ENCODE data around the gene CRIM1.
A peak's percentile ranks its signal among the peaks of the same experiment; 100 is the strongest.

Gene CRIM1

DNA sequence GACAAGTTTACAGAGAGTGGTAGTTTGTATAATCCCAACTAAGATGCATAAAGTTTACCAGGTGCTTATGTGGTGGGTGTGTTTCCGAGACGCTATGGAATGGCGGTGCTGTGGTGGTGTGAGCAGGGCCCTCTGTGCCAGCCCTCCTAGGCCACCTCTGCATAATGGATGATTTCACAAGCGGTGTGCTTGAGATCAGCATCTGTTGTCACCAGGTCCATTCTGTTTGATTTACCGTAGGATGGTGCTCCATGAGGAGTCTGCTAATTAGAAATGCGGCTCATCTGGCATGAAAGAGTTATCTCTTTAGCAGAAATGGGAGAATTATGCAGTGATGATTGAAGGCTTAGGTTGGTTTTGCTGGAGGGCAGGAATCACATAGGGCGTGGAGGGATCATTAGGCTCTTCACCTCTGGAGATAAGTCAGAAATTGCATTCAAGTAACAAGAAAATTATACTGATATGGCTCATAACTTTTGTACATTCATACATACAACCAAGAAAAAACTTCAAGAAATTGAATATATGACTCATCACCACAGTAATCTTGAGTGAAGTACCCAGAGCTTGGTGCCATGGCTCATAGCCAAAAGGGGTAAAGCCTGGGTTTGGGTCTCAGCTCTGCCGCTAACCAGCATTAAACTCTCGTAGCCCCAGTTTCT, 41.4 kb downstream of the CRIM1 start:
- no peak for FAIRE-seq

DNA sequence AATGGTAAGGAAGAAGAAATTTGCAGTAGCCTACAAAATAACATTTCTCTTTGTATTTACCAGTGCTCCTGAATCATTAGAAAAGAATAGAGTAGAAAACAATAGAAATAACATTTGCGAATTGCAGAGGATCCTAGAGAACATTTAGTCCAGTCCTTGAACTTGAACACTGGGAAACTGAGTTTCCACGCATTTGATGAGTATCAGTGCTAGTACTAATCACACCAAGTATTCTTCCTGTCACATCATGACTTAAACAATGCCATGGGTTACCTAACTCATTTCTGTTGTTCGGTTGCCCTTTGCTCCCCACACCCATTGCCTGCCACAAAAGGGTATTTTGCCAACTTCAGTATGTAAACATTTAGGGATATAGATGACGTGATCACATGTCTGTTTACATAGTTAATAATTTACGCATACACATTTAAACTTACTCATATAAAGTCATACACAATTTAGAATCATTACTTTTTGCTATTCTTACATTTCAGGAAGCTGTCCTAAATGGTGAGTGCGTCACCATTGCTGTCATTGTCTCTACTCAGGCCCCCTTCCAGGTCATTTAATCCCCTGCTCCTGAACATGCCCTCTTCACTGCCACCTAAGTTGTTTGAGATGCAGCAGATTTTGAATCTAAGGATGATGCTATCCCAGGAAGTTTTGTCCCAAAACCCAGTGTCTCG, 42.3 kb downstream of the CRIM1 start:
- FAIRE-seq: no peak

DNA sequence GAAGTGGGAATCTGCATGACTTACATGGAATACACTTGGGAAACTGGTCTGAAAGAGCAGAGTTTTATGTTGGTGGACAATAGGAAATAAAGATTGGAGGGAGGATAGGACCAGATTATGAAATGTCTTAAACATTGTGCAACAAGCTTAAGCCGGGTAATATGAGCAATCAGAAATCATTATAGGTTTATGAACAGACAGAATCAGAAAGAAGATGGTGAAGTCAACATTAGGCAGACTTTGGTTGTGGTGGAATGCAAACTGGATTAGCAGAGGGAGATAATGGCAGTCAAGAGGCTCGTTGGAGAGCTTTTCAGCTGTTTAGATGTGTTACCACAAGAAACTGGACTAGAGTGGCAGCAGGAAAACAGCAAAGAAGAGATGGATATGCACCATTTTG, 43.5 kb downstream of the CRIM1 start:
- FAIRE-seq: no peak

DNA sequence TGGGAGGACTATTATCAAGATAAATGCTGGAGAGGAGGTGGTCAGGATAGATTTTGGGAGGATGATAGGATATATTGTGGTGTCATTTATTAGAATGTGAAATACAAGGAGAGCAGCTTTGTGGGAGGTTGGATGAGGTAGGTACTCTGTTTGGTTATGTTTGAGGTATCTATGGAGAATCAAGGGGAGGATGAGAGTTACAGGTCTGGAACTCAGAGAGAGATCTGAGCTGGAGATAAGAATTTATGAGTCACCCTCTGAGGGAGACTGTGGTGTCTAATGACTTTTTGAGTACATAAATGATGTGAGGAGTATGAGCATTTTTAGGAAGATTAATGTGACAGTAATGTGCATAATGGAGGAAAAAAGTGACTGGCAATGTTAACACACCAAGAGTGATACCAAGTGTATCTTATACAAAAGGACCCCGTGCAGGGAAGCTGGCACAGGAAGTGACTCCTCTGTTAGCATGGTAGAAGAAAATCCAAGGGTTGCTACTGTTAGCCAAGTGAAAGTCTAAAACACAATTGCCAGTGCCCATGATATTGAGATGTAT, 48.2 kb downstream of the CRIM1 start:
- no peak for FAIRE-seq

DNA sequence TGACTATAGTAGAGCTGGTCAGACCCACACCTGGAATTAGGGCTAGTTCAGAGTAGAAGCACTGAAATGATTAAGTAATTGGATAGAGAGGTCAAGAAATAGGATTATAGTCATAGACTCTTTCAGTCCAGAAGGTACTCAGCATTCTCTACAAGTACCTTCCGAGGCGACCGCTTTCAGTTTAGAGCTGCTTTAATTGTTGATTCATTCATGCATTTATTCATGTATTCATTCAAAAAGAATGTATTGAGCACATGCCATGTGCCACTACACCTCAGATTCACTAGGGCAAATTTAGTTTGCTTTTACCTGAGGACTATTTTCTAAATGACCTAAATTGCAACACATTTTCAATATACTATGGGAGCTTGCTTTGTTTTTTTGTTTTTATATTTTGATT, 48.7 kb downstream of the CRIM1 start:
- FAIRE-seq: no peak

DNA sequence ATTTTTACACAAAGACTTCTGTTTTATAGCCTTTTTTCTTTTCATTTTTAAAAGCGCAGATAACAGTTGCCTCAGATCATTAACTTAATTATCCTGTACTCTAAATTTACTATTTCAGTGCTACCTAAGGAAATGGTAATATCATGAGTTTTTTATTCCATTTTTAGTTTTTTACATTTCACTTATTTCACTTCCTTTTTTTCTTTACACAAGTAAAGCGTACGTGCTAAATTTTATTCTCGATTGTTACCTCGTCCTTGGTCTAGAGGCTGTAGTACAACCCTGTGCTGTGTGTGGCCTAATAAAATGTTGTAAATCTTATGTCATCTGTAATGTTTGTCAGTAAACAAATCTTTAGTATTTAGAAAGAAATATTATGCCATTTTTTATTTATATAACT, 49.2 kb downstream of the CRIM1 start:
- peak; percentile 57 for FAIRE-seq

DNA sequence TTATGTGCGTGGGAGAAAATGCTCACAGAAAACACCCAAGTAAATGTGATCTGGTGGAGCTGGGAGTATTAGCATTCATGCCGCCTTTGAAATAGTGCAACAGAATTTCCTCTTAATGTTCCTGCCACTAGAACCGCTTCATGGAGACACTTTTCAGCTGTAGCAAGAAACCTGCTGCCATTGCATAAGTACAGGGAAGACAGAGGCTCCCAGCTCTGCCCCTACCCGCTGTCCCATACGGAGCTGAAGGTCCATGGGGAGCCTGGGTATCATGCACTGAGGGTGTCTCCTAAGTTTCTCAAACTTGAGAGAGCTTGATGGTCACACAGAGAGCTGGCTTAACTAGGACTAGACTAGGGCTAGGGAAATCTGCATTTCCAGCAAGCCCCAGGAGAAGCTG, 49.6 kb downstream of the CRIM1 start:
- no peak for FAIRE-seq

DNA sequence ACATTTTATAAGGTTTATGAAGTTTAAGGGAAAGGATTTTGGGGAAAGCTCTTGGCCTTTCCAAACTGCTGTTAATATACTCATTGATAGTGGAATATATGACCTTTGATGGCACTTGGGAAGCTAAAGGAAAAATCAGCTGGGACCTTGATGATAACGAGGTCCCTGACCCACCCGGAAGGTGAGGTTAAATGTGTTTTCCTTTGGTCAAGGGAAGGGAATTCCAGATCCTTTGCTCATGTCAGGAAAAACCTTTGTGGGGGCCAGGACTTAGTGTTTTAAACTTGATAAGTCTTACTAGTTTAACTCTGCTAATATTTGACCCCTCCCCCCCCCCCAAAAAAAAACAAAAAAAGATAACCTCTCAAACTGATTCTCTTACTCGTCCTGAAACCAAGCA, 50.7 kb downstream of the CRIM1 start:
- FAIRE-seq: no peak

DNA sequence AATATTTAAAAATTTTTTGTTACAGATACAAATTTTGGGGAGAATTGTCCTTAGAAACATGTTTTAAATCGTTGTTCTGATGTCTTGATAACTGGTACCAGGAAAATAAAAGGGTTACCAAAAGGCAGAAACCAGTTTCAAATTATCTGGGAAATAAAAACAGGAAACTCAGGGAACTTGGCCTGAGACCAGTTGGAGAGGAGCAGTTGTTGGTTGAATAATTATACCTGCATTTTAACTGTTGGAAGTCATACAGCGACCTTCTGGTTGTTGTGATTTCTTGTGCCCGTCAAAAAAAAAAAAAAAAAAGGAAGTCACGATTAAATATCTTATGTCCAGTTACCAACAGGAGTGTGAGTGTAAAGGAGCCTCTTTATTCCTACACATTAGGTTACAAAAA, 51.8 kb downstream of the CRIM1 start:
- no peak for FAIRE-seq

DNA sequence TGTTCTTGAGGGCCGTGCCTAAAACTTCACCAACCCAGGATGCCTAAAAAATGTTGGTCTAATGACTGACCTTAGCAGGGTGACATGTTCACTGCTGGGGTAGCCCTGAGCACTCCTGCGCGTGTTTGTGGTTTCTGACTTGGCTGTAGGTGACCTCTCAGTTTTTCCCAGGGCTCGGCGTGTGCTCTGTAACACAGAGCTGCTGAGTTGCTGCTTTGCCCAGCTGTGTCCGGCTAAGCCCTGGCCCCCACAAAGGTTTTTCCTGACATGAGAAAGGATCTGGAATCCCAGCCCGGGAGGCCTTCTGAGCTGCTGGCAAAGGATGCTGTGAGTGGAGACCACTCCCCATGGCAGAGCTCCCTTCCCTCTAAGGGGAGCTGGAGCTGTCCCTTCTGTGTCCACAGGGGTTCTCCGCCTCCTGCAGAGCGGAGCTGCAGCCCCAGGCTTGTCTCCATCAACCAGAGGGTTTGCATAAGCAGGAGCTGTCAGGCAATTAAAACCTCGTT, 52.7 kb downstream of the CRIM1 start:
- no peak for FAIRE-seq

DNA sequence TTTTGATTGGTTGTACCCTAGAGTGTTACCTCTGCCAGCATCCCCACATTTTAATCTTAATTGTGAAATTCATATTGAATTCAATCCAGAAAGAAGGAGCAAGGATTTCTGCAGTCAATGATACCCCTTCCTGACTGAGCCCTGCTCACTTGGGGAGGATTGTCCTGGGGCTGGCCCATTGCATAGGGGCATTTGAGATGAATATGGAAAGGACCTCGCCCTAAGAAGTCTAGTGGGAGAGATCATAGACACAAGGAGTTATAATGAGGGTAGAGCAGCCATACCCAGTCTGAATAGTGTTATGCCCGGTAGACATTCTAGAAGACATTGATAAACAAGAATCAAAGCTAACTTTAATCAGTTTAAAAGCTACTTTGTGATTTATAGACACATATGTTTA, 53.8 kb downstream of the CRIM1 start:
- FAIRE-seq: no peak

DNA sequence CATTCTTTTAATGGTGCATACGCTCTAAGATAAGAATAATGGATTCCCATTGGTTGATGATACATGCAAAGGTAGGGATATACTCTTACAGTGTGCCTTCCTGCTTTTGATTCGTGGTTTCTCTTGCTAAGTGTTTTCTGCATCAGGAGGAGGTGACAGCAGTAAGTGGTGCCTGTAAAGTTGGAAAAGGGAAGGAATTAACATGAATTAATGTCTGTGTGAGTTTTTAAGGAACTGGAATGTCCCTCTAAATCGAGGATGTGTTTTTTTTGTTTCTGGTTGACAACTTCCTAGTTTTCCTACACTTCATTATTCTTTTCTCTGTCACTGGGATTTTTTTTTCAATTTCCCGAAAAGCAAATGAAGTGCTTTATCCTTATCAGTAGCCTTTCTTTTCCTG, 54.4 kb downstream of the CRIM1 start:
- no peak for FAIRE-seq

DNA sequence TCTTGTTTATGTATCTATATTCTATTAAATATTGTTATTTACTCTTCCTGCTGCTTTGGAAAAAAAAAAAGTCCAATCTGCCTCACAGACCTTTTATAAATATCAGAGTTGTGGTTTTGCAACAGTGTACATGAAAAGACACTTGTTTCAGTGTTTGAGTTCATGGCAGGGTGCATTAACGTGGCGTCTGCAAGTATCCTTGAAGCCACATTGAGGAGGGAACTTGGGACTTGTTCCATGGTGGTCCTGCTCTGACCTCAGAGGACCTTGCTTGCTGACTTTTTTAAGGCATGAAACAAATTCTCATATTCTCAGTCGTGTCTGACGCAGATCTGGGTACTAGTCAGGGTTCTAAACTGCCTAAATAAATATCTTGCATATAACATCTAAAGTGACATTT, 55.1 kb downstream of the CRIM1 start:
- FAIRE-seq: no peak

DNA sequence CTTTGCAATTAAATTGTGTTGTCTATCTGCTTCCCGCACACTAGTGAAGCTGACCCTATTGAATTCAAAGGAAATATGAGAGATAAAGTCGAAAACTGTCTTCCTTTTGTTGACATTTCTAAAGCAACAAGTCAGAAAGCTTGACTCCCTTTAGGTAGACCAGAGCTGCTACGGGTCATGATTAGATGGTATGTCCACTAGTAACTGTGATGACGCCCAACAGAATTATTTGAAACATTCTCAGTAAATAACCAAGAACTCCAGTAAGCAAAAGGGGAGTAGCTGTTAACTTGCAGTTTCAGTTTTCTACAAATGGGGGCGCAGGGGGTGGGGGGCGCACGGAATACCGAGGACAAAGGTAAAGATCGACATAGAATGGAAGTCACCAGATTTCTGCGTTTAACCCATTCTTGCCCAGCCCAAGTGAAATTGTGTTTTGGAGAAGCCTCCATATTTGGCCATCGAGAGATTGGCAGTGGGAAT, 56.4 kb downstream of the CRIM1 start:
- FAIRE-seq: no peak

DNA sequence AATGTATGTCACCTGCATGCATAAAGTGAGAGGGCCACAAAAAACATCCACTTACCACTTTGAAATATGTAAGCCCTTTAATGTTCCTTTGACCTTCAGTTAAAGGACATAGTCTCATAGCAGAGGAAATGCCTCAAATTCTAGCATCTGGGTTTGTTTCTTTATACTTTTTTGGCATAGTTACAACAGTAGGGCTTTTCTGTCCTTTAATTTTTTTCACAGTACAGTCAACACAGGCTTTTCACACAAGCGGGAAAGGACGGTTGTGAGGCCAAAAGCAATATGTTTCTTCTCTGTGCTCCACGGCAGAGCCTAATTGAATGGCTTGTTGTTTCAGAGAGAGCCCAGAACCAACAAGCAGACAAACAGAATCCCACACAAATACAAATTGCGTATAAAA, 57.6 kb downstream of the CRIM1 start:
- peak; percentile 18 for FAIRE-seq

DNA sequence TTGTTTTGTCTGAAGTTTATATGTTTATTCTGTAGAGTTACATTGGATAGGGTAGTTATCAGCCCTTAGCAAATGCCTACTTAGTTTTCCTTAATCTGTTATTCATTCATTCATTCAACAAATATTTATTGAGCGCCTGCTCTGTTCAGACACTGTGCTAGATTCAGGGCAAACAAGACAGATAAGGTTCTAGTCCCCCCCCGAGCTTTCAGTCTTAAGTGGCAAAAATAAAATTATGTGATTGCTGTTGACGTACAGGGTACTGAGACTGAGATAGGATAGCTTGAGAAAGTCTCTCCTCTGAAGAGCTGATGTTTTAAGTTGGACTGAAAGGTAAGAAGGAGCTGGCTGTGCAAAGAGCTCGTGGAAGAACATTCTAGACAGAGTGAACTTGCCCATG, 58.7 kb downstream of the CRIM1 start:
- no peak for FAIRE-seq

DNA sequence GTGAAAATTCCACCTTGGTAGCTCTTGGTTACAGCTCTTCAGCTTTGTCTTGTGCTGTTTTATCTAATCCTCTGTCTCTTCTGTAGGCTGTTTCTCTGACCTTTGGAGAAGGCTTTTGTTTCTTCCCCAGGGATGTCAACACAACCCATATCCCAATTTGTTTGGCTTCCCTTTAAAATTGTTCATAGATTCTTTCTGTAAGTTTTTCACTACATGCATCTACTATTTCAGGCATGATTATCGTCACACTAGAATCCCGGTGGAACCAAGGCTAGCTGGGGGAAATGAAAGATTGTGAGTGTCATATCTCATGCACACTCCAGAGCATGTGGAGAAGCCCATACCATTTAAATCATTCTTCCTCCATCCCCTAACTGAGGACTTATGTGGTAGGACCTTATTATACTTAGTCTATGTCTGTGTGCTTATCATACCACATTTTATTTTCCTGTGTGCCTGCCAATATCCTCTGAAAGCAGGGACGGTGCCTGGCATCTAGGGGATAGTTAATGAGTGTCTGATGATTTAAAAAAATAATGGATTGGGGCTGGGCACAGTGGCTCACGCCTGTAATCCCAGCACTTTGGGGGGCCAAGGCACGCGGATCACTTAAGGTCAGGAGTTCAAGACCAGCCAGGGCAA, 59.9 kb downstream of the CRIM1 start:
- FAIRE-seq: no peak

DNA sequence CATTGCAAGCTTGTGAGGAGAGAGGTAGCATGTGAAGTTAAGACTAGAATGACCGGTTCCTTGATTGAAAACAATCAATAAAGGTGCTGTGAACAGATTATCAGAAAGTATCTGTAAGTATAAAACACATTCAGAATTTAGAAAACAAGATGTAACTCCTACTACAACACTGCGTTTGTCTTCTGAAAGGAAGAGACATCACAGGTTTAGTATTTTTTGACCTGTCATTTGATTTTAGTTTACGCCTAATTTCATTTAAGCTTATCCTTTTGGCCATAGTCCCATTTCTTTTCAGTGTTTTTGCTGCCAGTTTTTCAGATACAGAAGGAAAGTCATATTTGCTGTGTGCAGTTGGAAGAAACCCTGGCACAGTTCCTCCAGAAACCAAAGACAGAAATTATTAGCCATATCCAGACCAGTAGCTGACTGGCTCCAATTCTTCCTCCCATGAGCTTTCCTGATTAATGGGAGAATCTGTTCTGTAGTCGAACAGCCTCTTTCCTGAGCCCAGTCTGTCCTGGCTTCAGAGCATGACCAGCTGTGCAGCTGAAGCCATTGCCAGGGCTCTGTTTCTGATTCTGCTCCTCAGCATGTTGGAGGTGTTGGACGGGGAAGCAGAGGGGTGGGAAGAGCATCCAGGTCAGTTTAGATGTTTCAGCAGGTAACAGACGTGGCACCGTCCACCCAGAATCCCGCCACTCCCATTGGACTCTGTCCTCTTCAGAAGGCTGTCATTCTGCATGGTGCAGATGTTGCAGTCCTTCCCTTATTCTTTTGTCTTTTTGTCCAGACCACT, 61.0 kb downstream of the CRIM1 start:
- FAIRE-seq: no peak

DNA sequence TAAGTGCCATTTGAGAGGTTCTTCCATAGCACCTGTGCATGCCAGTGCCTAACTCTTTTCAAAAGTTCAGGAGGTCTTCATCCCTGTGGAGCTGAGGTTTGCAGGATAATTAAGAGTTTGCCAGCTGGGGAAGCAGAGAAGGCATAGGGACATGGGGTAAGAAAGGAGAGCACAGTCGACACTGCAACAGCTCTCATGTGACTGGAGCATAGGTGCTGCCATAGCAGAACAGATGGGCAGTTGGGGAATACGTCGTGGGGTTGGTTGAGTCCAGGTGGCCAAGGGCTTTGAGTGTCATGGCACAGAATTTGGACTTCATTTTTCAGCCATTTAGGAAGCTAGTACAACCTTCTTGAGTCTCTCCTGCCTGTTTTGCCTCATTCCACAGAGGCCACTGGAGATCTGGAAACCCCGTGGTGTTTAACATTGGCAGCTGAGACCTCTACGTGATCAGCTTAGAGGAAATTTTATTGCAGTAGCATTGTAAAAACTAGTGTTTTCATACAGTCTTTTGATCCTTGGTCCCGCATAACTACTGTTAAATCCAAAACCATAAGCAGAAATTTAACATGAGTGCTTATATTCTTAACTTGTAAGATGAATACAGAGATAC, 65.1 kb downstream of the CRIM1 start:
- FAIRE-seq: no peak

DNA sequence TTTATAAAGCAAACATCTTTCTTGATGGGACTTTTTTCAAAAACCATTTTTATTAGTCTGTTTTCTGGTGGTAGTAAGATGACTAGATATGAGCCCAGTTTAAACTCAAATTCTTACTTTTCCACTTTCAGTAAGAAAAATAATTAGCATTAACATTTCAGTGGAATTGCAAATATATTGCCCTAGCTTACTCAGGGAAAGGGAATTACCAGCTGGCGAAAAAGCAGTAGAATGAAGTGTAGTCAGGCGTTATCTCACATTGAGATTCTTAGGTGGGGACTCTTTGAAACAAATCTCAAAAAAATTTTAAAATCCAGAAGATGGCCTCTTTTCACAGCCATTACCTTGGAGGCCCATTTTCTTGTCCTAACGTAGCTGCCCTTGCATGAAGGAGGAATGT, 65.8 kb downstream of the CRIM1 start:
- FAIRE-seq: no peak

DNA sequence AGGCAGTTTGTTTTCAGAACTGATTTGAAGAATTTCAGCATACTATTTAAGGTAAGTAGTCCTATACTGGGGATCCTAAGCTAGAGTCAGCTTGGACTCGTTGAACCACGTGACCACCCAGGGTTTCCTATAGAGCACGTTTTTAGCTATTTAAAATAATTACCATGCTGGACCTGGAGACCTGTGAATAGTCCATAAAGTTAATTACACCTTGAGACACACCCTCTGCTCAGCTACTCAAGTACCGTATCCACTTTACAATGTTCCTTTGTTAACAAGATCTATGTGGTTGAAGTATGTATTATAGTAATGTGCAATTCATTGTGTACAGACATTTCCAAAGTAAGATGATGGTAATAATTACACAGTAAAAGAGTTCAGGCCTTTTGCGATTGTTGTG, 67.6 kb downstream of the CRIM1 start:
- no peak for FAIRE-seq

DNA sequence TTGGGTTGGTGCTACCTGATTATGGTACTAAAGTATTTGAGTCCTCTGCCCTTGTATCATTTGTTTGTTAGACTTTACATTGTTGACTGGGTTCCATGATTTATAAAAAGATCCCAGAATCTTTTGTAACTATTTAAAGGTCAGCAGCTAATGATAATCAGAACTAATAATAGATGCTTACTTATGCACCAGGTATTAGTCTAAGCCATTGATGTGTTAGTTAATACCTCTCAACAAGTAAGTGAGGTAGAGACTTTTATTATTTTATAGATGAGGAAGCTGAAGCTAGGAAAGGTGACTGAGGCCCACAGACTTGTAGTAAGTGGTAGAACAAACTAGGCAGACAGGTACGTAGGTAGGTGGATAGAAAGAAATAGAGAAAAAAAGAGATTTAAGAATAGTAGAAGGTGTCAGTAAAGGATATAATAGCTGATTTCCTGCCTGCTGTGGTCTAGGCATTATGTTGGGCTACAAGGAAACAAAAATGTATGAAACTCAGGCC, 68.1 kb downstream of the CRIM1 start:
- FAIRE-seq: no peak
